Measurements from ENCODE around the gene CLSTN1.
"Not testable (repeated sequence)": the region's sequence is repeated elsewhere in the genome, so short reads cannot be mapped to it uniquely, and the experiment has no call there.

The CLSTN1 gene

GRCh38 chr1:9728451-9729295, 95.1 kb downstream of the CLSTN1 start:
- DNase-seq (ENCODE audit: low read depth): no peak

GRCh38 chr1:9726905-9727595, 96.7 kb downstream of the CLSTN1 start:
- no peak for DNase-seq (ENCODE audit: low read depth)

- DNase-seq (ENCODE audit: low read depth): no peak
Observed at GRCh38 chr1:9726406-9726805, 97.4 kb downstream of the CLSTN1 start.

- DNase-seq (ENCODE audit: low read depth): peak; percentile 54
Observed at GRCh38 chr1:9724706-9725476, 98.9 kb downstream of the CLSTN1 start.

GRCh38 chr1:9723926-9724325, 99.8 kb downstream of the CLSTN1 start:
- no peak for DNase-seq (ENCODE audit: low read depth)

GRCh38 chr1:9723068-9723805, 100.5 kb downstream of the CLSTN1 start:
- no peak for DNase-seq (ENCODE audit: low read depth)

GRCh38 chr1:9722378-9722749, 101.4 kb downstream of the CLSTN1 start:
- no peak for DNase-seq (ENCODE audit: low read depth)

GRCh38 chr1:9721606-9722377, 102.0 kb downstream of the CLSTN1 start:
- no peak for DNase-seq (ENCODE audit: low read depth)

GRCh38 chr1:9720785-9721605, 102.8 kb downstream of the CLSTN1 start:
- DNase-seq (ENCODE audit: low read depth): no peak

- DNase-seq (ENCODE audit: low read depth): no peak
Observed at GRCh38 chr1:9719978-9720722, 103.6 kb downstream of the CLSTN1 start.

GRCh38 chr1:9718006-9718680, 105.6 kb downstream of the CLSTN1 start:
- no peak for DNase-seq (ENCODE audit: low read depth)

- peak; percentile 100 for DNase-seq (ENCODE audit: low read depth)
Observed at GRCh38 chr1:9717193-9718005, 106.4 kb downstream of the CLSTN1 start.

- DNase-seq (ENCODE audit: low read depth): no peak
Observed at GRCh38 chr1:9716404-9717192, 107.2 kb downstream of the CLSTN1 start.

- DNase-seq (ENCODE audit: low read depth): no peak
Observed at GRCh38 chr1:9715536-9716226, 108.1 kb downstream of the CLSTN1 start.

GRCh38 chr1:9714257-9714718, 109.5 kb downstream of the CLSTN1 start:
- no peak for DNase-seq (ENCODE audit: low read depth)

GRCh38 chr1:9712767-9713166, 111.0 kb downstream of the CLSTN1 start:
- not testable (repeated sequence) for DNase-seq (ENCODE audit: low read depth)
